ENCODE data around the gene RAB11FIP4. TPM values are rescaled to one million over a fixed set of nuclear protein-coding genes. Genes with fewer than 3 reads are reported as not detected.

Gene RAB11FIP4
- total and polyA plus RNA-seq, 2 of the 13 experiments (the other 11 are each of a cell fraction or from before 2014, with no cell fraction given), result 28.0 to 89.3 TPM

GRCh38 chr17:31475378-31476162, 84.1 kb downstream of the RAB11FIP4 start (continued):
- TF ChIP-seq AFF4 (CRISPR knock-in tag; IDR thresholded peaks at IDR 0.05) (no peak; the same call in 1 of the 2 replicates), PPARG (CRISPR knock-in tag; conservative IDR thresholded peaks at IDR 0.05) (peak; percentile 78), ZNF337 (CRISPR knock-in tag; IDR thresholded peaks at IDR 0.05; ENCODE audit: borderline replicate concordance, low read depth) (no peak), KLF16 (CRISPR knock-in tag; IDR thresholded peaks at IDR 0.05) (peak in 1 of 2 experiments; percentile 89; a peak in 2 of 4 replicates), ZNF652 (CRISPR knock-in tag; IDR thresholded peaks at IDR 0.05; ENCODE audit: borderline replicate concordance, low read depth) (no peak), ZNF543 (CRISPR knock-in tag; IDR thresholded peaks at IDR 0.05) (0 out of 2 replicates have a peak, but pooled peaks have one; percentile 73), ARNT (IDR thresholded peaks at IDR 0.05) (no peak), CREBL2 (CRISPR knock-in tag; IDR thresholded peaks at IDR 0.05; ENCODE audit: borderline replicate concordance) (no peak), ZNF326 (CRISPR knock-in tag; IDR thresholded peaks at IDR 0.05; ENCODE audit: borderline replicate concordance) (no peak), ZNF253 (CRISPR knock-in tag; IDR thresholded peaks at IDR 0.05; ENCODE audit: borderline replicate concordance) (no peak), U2AF2 (IDR thresholded peaks at IDR 0.05; ENCODE audit: low read depth, low read length) (no peak), DRAP1 (CRISPR knock-in tag; IDR thresholded peaks at IDR 0.05) (peak; percentile 53), ZNF563 (CRISPR knock-in tag; IDR thresholded peaks at IDR 0.05) (no peak), ZNF343 (CRISPR knock-in tag; IDR thresholded peaks at IDR 0.05) (no peak), TERF1 (CRISPR knock-in tag; IDR thresholded peaks at IDR 0.05) (no peak), ARID3A (IDR thresholded peaks at IDR 0.05; ENCODE audit: low read depth, low read length) (peak; percentile 85), GABPA (IDR thresholded peaks at IDR 0.05; ENCODE audit: low read depth, low read length) (no peak), GABPA (CRISPR knock-in tag; IDR thresholded peaks at IDR 0.05; ENCODE audit: low read depth) (no peak; the same call in 1 of the 2 replicates), ZNF770 (CRISPR knock-in tag; IDR thresholded peaks at IDR 0.05) (peak; percentile 15; the same call in 1 of the 2 replicates), ZKSCAN1 (IDR thresholded peaks at IDR 0.05; ENCODE audit: low read length) (no peak)

Data from HepG2 (cell line).